Measurements from ENCODE around the gene MYO10.

MYO10 gene

GRCh38 chr5:16936989-16937438 is 926 bp upstream of the MYO10 start:
- no peak overlapping the region for H3K27ac Mint-ChIP-seq
- H3K27me3 Mint-ChIP-seq (ENCODE audit: low read depth, poor library complexity) = peaks cover 29% of the 10 kb centered on the region
- H3K4me3 Mint-ChIP-seq = peak overlapping the region; percentile 92

GRCh38 chr5:16935231-16936149 is 598 bp downstream of the MYO10 start:
- peaks cover 64% of the 10 kb centered on the region for H3K4me1 Mint-ChIP-seq
- H3K27me3 Mint-ChIP-seq (ENCODE audit: low read depth, poor library complexity) = peaks cover 29% of the 10 kb centered on the region
- peak overlapping the region; percentile 98 for H3K27ac Mint-ChIP-seq
- DNase-seq = peak; percentile 74
- H3K9me3 Mint-ChIP-seq = no peaks in the 10 kb centered on the region
- H3K36me3 Mint-ChIP-seq (ENCODE audit: low read depth) = peaks cover under 1% of the 10 kb centered on the region
- TF ChIP-seq CTCF (IDR thresholded peaks at IDR 0.05) = no peak
- H3K4me3 Mint-ChIP-seq = peak overlapping the region; percentile 98

More at GRCh38 chr5:16936989-16937438, 926 bp upstream of the MYO10 start:
- DNase-seq = no peak
- H3K4me1 Mint-ChIP-seq = peaks cover 54% of the 10 kb centered on the region
- TF ChIP-seq CTCF (IDR thresholded peaks at IDR 0.05) = no peak
- no peaks in the 10 kb centered on the region for H3K36me3 Mint-ChIP-seq (ENCODE audit: low read depth)
- no peaks in the 10 kb centered on the region for H3K9me3 Mint-ChIP-seq

GRCh38 chr5:16934677-16935153 is 1.4 kb downstream of the MYO10 start:
- TF ChIP-seq CTCF (IDR thresholded peaks at IDR 0.05) = no peak
- Mint-ChIP-seq H3K36me3 (ENCODE audit: low read depth) (peaks cover 8% of the 10 kb centered on the region), H3K27ac (peak overlapping the region; percentile 52), H3K4me3 (peak overlapping the region; percentile 98), H3K4me1 (peaks cover 65% of the 10 kb centered on the region), H3K27me3 (ENCODE audit: low read depth, poor library complexity) (peaks cover 27% of the 10 kb centered on the region), H3K9me3 (no peaks in the 10 kb centered on the region)
- DNase-seq = no peak

GRCh38 chr5:16934123-16934522 is 2.0 kb downstream of the MYO10 start:
- peaks cover 27% of the 10 kb centered on the region for H3K27me3 Mint-ChIP-seq (ENCODE audit: low read depth, poor library complexity)
- TF ChIP-seq CTCF (IDR thresholded peaks at IDR 0.05) = peak; percentile 99
- H3K4me3 Mint-ChIP-seq = peak overlapping the region; percentile 98
- DNase-seq = peak; percentile 84
- H3K4me1 Mint-ChIP-seq = peaks cover 62% of the 10 kb centered on the region
- H3K9me3 Mint-ChIP-seq = no peaks in the 10 kb centered on the region
- H3K36me3 Mint-ChIP-seq (ENCODE audit: low read depth) = peaks cover 14% of the 10 kb centered on the region
- no peak overlapping the region for H3K27ac Mint-ChIP-seq

GRCh38 chr5:16933337-16933736 is 2.8 kb downstream of the MYO10 start:
- H3K9me3 Mint-ChIP-seq = no peaks in the 10 kb centered on the region
- H3K4me3 Mint-ChIP-seq = peak overlapping the region; percentile 98
- peaks cover 17% of the 10 kb centered on the region for H3K36me3 Mint-ChIP-seq (ENCODE audit: low read depth)
- no peak for TF ChIP-seq CTCF (IDR thresholded peaks at IDR 0.05)
- H3K27ac Mint-ChIP-seq = no peak overlapping the region
- DNase-seq = no peak
- H3K27me3 Mint-ChIP-seq (ENCODE audit: low read depth, poor library complexity) = peaks cover 21% of the 10 kb centered on the region
- peaks cover 59% of the 10 kb centered on the region for H3K4me1 Mint-ChIP-seq
